HG03280 (cell line): ENCODE results near the gene VRTN.
"Not testable (repeated sequence)": the region's sequence is repeated elsewhere in the genome, so short reads cannot be mapped to it uniquely, and the experiment has no call there.

Experiments
- ATAC-seq: cut with Tn5 transposase; IDR thresholded peaks from one replicate; pipeline ENCODE4 v1.9.1; 2021; ENCODE audit warnings: mild to moderate bottlenecking, moderate library complexity; ENCODE audit not compliant: unreplicated experiment

VRTN gene

GRCh38 chr14:74348735-74349463 lies 628 bp downstream of the VRTN start:
- no peak for ATAC-seq

GRCh38 chr14:74349757-74350156 lies 1.5 kb downstream of the VRTN start:
- no peak for ATAC-seq

- no peak for ATAC-seq
Measured at GRCh38 chr14:74350211-74350927, 2.1 kb downstream of the VRTN start.

GRCh38 chr14:74350928-74351323 lies 2.7 kb downstream of the VRTN start:
- ATAC-seq: no peak

- ATAC-seq: no peak
Measured at GRCh38 chr14:74356892-74357575, 8.8 kb downstream of the VRTN start.

- ATAC-seq: no peak
Measured at GRCh38 chr14:74357585-74357984, 9.3 kb downstream of the VRTN start.

- ATAC-seq: no peak
Measured at GRCh38 chr14:74358176-74358829, 10.0 kb downstream of the VRTN start.

- ATAC-seq: no peak
Measured at GRCh38 chr14:74360163-74360562, 11.9 kb downstream of the VRTN start.

GRCh38 chr14:74362361-74362915 lies 14.2 kb downstream of the VRTN start:
- ATAC-seq: no peak

GRCh38 chr14:74364271-74364880 lies 16.1 kb downstream of the VRTN start:
- no peak for ATAC-seq

- ATAC-seq: no peak
Measured at GRCh38 chr14:74368026-74368425, 19.8 kb downstream of the VRTN start.

GRCh38 chr14:74368441-74368840 lies 20.2 kb downstream of the VRTN start:
- no peak for ATAC-seq

GRCh38 chr14:74377976-74378690 lies 29.9 kb downstream of the VRTN start:
- ATAC-seq: no peak

- ATAC-seq: no peak
Measured at GRCh38 chr14:74380172-74380571, 31.9 kb downstream of the VRTN start.

- ATAC-seq: no peak
Measured at GRCh38 chr14:74380845-74381244, 32.6 kb downstream of the VRTN start.

GRCh38 chr14:74381571-74381970 lies 33.3 kb downstream of the VRTN start:
- not testable (repeated sequence) for ATAC-seq

GRCh38 chr14:74382231-74382630 lies 34.0 kb downstream of the VRTN start:
- ATAC-seq: no peak

GRCh38 chr14:74389980-74390379 lies 41.7 kb downstream of the VRTN start:
- no peak for ATAC-seq

- ATAC-seq: not testable (repeated sequence)
Measured at GRCh38 chr14:74390505-74390904, 42.2 kb downstream of the VRTN start.

- ATAC-seq: no peak
Measured at GRCh38 chr14:74391479-74391878, 43.2 kb downstream of the VRTN start.
